ENCODE measurements around the gene ARHGAP25.

ARHGAP25 gene

DNA sequence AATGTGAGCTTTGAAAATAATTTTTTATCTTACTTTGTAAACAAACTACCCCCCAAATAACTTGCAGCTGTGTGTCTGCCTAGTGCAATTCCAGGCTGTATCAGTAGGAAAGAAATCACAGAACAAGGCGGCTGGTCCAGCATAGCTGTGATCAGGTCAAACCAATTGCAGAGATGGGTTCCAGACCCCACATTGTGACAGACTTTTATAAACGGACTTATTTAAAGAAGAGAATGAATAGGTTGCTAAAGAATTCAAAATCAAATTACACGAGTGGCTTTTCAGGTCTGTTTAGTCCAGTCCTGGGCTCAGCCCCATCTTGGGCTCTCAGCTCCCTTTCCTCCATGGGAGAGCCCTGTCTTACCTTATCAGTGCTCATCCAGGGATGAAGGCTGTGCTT lies 125.5 kb downstream of the ARHGAP25 start:
- no peak for DNase-seq (ENCODE audit: low read depth in 2 of 2)

DNA sequence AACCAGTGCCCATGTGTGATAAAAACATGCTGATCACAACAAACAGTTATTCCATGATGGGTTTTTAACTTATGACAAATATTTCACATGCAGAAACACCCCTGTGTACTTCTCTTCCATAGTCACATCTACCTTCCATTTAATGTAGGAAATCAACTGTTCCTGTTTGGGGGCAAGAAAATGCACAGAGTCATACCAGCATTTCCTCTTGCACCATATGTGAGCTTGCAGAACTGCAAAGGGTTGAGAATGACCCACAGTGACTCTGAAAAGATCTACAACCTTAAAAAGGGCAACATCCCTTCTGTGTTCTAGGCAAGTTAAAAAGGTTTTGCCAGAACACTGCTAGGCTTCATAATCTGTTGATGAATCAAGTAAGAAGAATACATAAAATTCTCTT lies 126.7 kb downstream of the ARHGAP25 start:
- no peak for DNase-seq (ENCODE audit: low read depth in 2 of 2)

DNA sequence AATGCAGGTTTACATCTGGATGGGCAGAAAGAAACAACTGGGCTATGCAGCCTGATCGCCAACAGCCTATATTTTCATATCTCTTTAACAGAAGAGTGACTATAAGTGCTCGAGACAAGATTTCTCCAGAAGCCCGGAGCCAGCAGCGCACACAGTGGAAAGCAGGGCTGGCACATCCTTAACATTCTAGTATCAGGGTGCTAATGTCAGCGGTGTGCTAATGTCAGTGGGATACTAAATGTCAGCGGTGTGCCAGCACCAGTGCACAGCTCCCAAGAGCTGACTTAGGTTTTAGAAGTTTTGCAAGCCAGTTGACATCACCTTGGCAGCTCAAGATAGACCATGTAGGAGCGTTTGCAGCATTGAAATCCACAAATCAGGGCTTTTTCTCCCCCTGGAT lies 128.3 kb downstream of the ARHGAP25 start:
- no peak for DNase-seq (ENCODE audit: low read depth in 2 of 2)

DNA sequence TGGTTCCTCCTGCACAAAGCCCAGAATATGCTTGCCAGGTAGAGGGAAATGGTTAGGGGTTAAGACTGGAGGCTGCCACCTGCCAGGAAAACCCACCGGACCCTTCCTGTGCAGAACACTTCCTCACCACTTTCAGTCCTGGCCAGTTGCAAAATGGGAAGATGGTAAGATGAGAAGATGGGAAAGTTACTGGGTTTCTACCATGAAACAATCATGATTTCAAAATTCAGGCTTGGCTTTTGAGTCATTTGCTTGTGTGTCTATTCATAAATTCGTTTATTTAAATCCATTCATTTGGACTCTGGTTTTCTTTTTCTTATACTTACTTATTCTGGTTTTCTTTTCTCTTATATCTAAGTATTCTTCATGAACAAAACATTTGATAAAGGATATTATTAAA lies 129.4 kb downstream of the ARHGAP25 start:
- DNase-seq (ENCODE audit: low read depth in 2 of 2) = no peak

DNA sequence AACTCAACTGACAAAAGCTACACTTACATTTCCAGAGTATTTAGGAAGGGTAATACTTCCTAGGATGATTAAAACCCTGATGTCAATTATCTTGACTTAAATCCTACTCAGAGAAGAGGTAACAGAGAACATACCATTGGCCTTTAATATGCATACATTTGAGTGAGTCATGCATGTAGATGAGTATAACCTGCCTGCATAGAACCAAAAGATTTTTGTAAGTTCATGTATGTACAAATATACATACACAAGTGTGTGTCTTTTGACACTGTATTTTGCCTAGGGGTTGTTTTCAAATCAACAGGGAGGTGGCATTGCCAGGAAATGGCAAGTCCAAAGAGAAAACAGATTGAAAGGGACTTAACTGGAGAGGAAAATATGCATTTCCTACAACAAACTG lies 130.5 kb downstream of the ARHGAP25 start:
- DNase-seq (ENCODE audit: low read depth in 2 of 2) = no peak

DNA sequence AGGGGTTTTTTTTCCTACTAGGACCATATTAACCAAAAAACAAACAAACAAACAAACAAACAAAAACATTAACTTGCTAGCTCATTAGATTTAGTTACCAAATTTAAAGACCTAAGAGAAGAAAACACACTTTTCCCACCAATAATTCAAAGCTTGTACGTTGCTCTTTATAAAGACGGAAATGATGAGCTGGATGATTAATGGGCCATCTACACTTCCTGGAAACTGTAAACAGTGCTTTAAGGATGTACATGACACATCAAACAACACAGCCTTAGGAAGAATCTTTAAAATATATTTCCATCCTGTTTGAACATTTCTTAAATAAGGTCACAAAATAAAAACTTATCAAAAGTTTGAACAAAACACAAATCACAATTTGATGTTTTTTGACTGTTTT lies 135.6 kb downstream of the ARHGAP25 start:
- no peak for DNase-seq (ENCODE audit: low read depth in 2 of 2)

DNA sequence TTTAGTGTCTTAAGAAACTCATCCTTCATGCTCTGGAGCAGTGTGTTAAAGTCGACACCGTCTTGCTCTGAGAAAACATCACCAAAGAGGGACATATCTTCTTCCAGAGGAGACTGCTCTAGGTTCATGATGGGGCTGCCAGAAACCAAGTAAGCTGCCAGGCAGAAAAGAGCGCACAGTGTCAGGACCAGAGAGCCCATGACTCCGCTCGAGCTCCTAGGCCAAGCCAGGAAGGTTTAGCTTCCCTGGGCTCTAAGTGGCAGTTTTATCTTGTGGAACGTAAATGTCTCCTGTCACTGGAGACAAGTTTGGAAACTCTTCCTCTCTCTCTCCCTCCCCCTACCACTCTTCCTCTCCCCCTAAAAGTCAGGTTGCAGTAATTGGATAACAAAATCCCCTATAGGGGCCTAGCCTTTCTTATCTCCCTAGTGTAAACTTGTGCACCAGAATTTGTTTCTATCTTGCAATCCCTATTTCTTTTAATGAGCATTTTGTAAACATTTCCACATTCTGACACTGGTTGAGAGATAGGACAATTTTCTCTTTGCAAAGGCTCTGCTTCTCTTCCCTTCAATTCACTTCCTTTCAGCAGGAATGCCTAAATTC lies 136.7 kb downstream of the ARHGAP25 start, which contains the start of gene BMP10:
Gene BMP10, minus strand, starts transcription at position 239 of the 606 bp plus-strand sequence. Its CDS starts 39 bp downstream, at position 200.
- DNase-seq (ENCODE audit: low read depth in 2 of 2) = no peak

Data from stimulated activated CD8-positive, alpha-beta memory T cell treated with anti-CD3 and anti-CD28 coated beads, Interleukin-2, amount 100 ng/mL, for 48 hours (primary cell).